Esophagus muscularis mucosa (tissue), 3 donors: Measurements from ENCODE around the gene TMEM117.

Experiments
- CTCF ChIP-seq, 3 experiments: fragments of 200-600 bp in 2 of 3; fragments of 450-650 bp in 1 of 3; sonication (generic) in 2 of 3; IDR thresholded peaks; one replicate each; pipeline ENCODE4 v1.5.1; 2017 to 2019; ENCODE audit warnings: antibody characterized with exemption in 3 of 3, mild to moderate bottlenecking in 2 of 3, moderate library complexity in 1 of 3
- POLR2A ChIP-seq: fragments of 450-650 bp; IDR thresholded peaks from one replicate; pipeline ENCODE4 v1.6.1; 2017; ENCODE audit warnings: antibody characterized with exemption, moderate library complexity, mild to moderate bottlenecking, low read depth

GRCh38 chr12:44155358-44155757, 319.5 kb downstream of the TMEM117 start:
- TF ChIP-seq POLR2A, result no peak
- TF ChIP-seq CTCF (IDR thresholded peaks at IDR 0.05), result no peak
